Measurements from ENCODE around the gene RNF31. TPM values are rescaled to one million over a fixed set of nuclear protein-coding genes. Genes with fewer than 3 reads are reported as not detected.

RNF31 gene
- total and polyA plus RNA-seq, 2 of the 13 experiments (the other 11 are each of a cell fraction or from before 2014, with no cell fraction given) = 48.2 to 86.8 TPM

- TF ChIP-seq TBX2 (CRISPR knock-in tag; IDR thresholded peaks at IDR 0.05; ENCODE audit: borderline replicate concordance) (no peak), MXD3 (CRISPR knock-in tag; IDR thresholded peaks at IDR 0.05) (0 out of 2 replicates have a peak, but pooled peaks have one; percentile 17), ZNF362 (CRISPR knock-in tag; IDR thresholded peaks at IDR 0.05; ENCODE audit: borderline replicate concordance) (no peak)
These were observed 35.0 kb downstream of the RNF31 start (continued) for GRCh38 chr14:24182110-24182882.

GRCh38 chr14:24183014-24183481 lies 35.8 kb downstream of the RNF31 start:
- Histone ChIP-seq H3K4me1 (ENCODE audit: insufficient read depth, low read length) (peaks cover 13% of the 10 kb centered on the region), H3K9ac (ENCODE audit: insufficient read depth, low read depth, low read length) (no peak overlapping the region), H2AFZ (ENCODE audit: low read length) (no peak overlapping the region), H3K27me3 (ENCODE audit: control insufficient read depth in 1 of 2, insufficient read depth in 2 of 2, low read length in 2 of 2) (no peaks in the 10 kb centered on the region), H3K27ac (ENCODE audit: extremely low read length, insufficient read depth, low read length) (no peak overlapping the region), H4K20me1 (ENCODE audit: insufficient read depth, low read length) (no peaks in the 10 kb centered on the region), H3K36me3 (replicated peaks in 1 of 2; ENCODE audit: control insufficient read depth in 1 of 2, insufficient read depth in 2 of 2, low read length in 2 of 2) (peaks cover 85 to 95% of the 10 kb centered on the region in 2 experiments), H3K79me2 (ENCODE audit: insufficient read depth, low read length) (peaks cover 14% of the 10 kb centered on the region), H3K9me3 (ENCODE audit: low read length) (no peaks in the 10 kb centered on the region), H3K4me2 (ENCODE audit: low read depth, low read length) (no peak overlapping the region), H3K4me3 (replicated peaks in 1 of 3; ENCODE audit: insufficient read depth in 1 of 3, low read depth in 2 of 3, low read length in 3 of 3) (no peak overlapping the region)
- no peak for FAIRE-seq
- DNase-seq (ENCODE audit: low spot score) = no peak
- ATAC-seq = no peak
- over 99% methylated on average over 14 of the region's 15 CpGs for WGBS (ENCODE audit: low lambda C conversion rate)
- intact Hi-C loops (cut with micrococcal nuclease; ENCODE audit: unreplicated experiment) (no loop called here), in situ Hi-C loops (cut with HindIII; ENCODE audit: extremely low pct_ligation_motif_present, low pct_unique_long_range_greater_than_20kb) (no loop called here)
- BruUV-seq (replicated peaks) = no TSS peak
- CTCF ChIA-PET (ENCODE audit: low intra/inter-chr PET ratio, low total read pairs) = no interaction called here
- POLR2A ChIA-PET = interaction anchor here (1.0 to 8.1 kb wide), 4 partner anchors 12 to 46 kb away, joined by 3 to 53 read pairs (median 8); partner anchors contain the start of genes IRF9, PSME2 and TM9SF1
- TF ChIP-seq BATF2 (CRISPR knock-in tag; IDR thresholded peaks at IDR 0.05) = no peak
- 0 out of 2 replicates have a peak, but pooled peaks have one; percentile 49 for TF ChIP-seq RBFOX2 (IDR thresholded peaks at IDR 0.05; ENCODE audit: low read depth, low read length)
- TF ChIP-seq HIVEP1 (CRISPR knock-in tag; IDR thresholded peaks at IDR 0.05) = 0 out of 2 replicates have a peak, but pooled peaks have one; percentile 34
- no peak for TF ChIP-seq ZNF746 (CRISPR knock-in tag; IDR thresholded peaks at IDR 0.05)
- no peak for TF ChIP-seq ATF2 (CRISPR knock-in tag; IDR thresholded peaks at IDR 0.05)
- peak; percentile 36; the same call in 1 of the 2 replicates for TF ChIP-seq ZNF776 (CRISPR knock-in tag; IDR thresholded peaks at IDR 0.05)
- no peak for TF ChIP-seq ISX (CRISPR knock-in tag; conservative IDR thresholded peaks at IDR 0.05)
- TF ChIP-seq ZBTB46 (CRISPR knock-in tag; IDR thresholded peaks at IDR 0.05; ENCODE audit: borderline replicate concordance) = no peak
- peak; percentile 82 for TF ChIP-seq AGO2 (optimal IDR thresholded peaks at IDR 0.05; ENCODE audit: low read depth, low read length)
- TF ChIP-seq ZNF205 (CRISPR knock-in tag; IDR thresholded peaks at IDR 0.05) = no peak
- no peak for TF ChIP-seq CEBPG (CRISPR knock-in tag; IDR thresholded peaks at IDR 0.05)

Measured in HepG2 (cell line).